HFF-Myc (cell line): ENCODE data around the gene ELN.

Experiments
- DNase-seq: peaks from one replicate; pipeline ENCODE4 v3.0.0-alpha.2; 2011; ENCODE audit warnings: low read depth; ENCODE audit errors: extremely low read depth
- H3K4me3 ChIP-seq: replicated peaks from 2 replicates; pipeline ENCODE4 v1.5.1; 2011; ENCODE audit warnings: low read depth, mild to moderate bottlenecking, control low read depth, low read length
- TF ChIP-seq, protein P1 (sequence below): IDR thresholded peaks from 2 replicates; pipeline ENCODE4 v1.5.1; 2012; ENCODE audit warnings: mild to moderate bottlenecking, low read depth, low read length, control low read depth; ENCODE audit errors: missing control alignments

ELN gene

DNA sequence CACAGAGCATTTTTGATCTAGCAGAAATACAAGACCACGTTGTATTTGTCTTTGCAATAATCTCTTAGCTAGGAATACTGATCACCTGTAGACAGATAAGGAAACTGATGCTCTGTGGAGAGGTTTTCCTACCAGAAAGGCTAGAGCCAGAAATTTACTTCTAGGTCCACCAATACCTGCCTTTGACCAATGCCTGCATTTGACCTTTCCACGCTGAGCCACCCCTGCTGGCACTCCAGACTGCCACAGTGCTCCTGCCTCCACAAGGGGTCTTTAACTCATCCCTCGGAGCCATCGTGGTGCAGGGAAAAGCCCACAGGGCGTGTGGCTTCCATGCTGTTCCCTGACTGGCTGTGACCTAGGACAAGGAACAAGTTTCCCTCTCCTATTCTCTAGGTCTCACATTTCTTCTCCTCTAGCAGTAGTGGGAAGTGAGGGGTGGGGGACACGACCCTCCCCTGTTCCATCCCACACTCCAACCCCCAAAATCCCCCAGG lies 1.5 kb upstream of the ELN start:
- TF ChIP-seq, protein P1, sequence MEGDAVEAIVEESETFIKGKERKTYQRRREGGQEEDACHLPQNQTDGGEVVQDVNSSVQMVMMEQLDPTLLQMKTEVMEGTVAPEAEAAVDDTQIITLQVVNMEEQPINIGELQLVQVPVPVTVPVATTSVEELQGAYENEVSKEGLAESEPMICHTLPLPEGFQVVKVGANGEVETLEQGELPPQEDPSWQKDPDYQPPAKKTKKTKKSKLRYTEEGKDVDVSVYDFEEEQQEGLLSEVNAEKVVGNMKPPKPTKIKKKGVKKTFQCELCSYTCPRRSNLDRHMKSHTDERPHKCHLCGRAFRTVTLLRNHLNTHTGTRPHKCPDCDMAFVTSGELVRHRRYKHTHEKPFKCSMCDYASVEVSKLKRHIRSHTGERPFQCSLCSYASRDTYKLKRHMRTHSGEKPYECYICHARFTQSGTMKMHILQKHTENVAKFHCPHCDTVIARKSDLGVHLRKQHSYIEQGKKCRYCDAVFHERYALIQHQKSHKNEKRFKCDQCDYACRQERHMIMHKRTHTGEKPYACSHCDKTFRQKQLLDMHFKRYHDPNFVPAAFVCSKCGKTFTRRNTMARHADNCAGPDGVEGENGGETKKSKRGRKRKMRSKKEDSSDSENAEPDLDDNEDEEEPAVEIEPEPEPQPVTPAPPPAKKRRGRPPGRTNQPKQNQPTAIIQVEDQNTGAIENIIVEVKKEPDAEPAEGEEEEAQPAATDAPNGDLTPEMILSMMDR, result no peak
- H3K4me3 ChIP-seq, result no peak overlapping the region
- DNase-seq, result no peak

DNA sequence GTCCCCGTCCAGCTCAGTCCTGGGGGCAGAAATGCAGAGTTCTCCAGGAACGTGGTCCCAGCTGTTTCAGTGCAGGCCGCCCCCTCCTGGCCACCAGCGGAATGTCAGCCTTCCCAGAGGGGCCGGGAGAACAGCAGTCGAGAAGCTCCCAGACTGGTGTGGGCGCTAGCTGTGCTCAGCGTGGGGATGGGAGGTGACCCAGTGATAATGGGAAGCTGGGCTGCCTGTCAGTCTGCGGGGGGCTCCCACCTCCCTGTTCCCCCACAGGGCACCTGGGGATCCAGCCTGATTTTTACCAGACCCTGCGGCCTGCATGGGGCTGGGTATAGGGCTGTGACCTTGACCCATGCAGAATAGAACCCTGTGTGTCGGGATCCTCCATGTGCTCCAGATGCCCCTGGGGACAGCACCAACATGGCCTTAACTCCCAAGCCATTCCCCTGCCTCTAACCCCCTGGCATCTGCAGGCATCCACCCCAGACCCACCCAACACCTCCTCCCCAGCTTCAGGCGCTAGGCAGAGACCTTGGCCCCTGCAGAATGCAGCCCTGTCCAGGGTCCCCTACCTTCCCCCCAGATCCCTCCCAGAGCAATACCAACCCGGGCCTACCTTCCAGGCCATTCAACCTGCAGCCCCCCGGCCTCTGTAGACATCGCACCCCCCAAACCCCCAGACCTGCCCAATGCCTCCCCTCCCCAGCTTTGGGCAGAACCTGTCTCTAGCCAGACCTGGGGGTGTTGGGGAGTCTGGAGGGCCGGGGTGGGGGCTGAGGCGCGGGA lies 880 bp upstream of the ELN start:
- no peak overlapping the region for H3K4me3 ChIP-seq
- TF ChIP-seq, protein P1, result peak; percentile 97
- no peak for DNase-seq

DNA sequence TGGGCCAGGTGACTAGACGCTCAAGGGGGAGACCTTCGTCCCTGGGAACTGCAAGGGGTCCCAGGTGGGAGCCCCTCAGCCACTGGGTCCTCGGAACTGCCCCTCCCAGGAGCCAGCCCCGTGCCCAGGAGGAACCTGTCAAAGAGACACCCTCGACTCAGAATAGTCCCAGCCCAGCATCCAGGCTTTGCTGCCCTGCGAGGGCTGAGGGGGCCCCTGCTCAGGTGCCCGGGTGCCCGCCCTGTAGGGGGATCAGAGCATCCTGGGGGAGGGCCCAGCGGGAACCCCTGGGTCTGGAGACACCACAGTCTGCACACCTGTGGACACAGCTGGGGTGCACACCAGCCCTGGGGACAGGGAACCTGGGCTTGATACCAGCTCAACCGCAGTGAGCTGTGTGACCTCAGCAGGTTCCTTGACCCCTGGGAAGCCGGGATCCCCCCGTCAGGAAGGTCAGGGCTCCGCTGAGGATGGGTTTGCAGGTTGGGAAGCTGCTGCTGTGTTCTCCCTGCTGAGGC lies 407 bp downstream of the ELN start:
- no peak for DNase-seq
- TF ChIP-seq, protein P1, result no peak
- no peak overlapping the region for H3K4me3 ChIP-seq

DNA sequence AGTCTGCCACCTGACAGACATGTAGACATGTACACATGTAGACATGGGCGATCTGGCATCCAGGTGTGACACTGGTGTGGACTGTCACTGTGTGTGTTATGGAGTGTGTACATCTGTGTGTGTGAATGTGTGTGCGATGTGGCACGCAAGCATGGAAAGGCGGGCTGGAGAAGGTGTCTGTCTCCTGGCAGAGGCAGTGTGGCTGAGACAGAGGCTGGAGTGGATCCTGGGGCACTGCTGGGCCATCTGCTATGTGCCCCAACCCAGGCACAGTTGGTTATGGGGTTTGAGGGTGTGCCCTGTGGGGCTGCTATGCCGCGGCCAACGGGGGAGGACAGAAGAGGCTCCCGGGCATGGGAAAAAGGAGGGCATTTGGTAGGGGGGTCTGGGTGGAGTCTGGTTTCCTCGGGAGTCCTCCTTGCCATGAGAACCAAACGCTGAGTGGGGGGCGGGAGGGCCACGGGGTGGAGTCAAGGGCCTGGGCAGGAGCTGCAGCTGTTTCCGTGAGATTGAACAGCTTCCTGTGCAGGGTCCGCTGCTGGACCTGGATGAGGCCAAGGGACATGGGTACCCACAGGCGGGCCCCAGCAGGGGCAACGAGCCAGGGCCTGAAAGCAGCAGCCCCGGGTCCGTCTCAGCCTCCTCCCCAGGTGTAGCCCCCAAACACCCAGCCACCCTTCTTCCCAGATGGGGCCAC lies 1.3 kb downstream of the ELN start:
- DNase-seq, result no peak
- TF ChIP-seq, protein P1, result no peak
- H3K4me3 ChIP-seq, result no peak overlapping the region

DNA sequence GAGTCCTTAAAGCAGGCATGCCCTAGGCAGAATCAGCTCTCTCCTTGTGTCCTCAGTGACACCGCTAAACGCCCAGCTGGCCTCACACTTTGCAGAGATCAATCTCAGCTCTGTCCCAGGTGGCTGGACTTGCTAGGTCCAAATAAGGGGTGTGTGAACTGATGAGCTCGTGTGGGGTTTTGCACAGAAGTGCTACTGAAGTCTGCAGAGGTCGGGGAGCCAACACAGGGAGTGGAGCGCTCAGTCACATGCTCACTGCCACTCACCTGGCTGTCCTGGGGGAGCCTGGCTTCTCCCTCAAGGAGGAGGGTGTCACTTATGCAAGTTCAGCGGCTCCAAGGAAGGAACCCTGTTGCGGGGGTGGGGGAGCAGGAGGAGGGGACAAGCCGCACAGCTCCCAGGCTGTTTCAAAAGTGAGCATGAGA lies 2.0 kb downstream of the ELN start:
- TF ChIP-seq, protein P1, result no peak
- no peak overlapping the region for H3K4me3 ChIP-seq

DNA sequence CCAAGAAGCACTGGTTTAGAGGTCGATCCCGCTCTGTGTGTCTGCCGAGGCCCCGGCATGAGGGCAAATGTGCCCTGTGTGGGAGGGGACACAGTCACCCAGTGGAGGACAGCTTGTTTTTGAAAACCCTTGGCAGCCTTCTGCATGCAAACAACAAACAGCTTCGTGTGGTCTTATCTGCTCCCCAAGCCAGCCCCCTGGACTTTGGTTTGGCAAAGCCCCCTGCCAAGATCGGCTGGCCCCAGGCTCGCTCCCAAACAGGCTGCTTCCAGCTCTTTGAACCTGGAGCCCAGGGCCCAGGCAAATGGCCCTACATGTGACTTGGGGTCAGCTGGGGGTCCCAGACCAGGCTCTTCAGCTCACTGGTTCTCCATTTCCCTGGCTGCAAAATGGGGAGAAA lies 2.9 kb downstream of the ELN start:
- DNase-seq, result no peak
- TF ChIP-seq, protein P1, result no peak
- H3K4me3 ChIP-seq, result no peak overlapping the region

More for the DNA sequence above, 2.0 kb downstream of the ELN start:
- DNase-seq, result no peak
